Activated naive CD4-positive, alpha-beta T cell treated with Interleukin-2 at 50 U/mL for 16 hours (primary cell): Measurements from ENCODE around the gene PCBP4.

ENCODE experiments used
- DNase-seq: peaks from one replicate; pipeline ENCODE4 v3.0.0-alpha.2; 2020

Gene PCBP4

DNA sequence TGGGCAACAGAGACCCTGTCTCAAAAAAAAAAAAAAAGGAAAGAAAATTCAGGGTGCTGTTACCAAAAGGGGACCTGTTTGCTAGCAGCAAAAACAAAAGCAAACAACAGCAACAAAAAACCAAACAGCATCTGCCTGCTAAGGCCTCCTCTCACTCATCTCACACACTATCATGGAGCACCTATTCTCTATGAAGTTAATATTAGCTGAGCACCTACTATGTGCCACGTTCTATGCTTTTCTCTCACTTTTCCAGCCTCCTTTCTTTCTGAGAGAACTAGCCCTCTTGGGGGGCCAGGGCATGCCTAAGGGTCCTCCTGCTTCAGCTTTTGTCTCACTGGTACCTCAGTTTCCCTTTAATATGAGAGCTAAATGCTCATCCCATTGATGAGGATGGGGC, 12.5 kb downstream of the PCBP4 start:
- DNase-seq: no peak

DNA sequence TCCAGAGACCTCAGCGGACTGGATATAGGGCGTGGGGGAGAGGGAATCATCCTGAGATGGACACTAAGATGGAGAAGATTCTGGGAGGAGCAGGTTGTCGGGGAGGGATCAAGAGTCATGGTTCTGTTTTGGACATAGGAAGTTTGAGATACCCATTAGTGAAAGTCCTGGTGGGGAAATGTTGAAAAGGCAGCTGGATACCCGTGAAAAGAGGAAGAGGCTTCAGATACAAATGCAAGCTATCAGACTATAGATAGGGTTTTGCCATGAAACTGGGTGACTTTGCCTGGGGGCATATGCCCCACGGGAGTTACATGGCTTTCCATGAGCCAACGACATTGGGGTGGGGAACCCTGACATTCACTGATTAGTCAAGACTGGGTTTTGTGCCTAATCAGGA, 13.1 kb downstream of the PCBP4 start:
- no peak for DNase-seq

DNA sequence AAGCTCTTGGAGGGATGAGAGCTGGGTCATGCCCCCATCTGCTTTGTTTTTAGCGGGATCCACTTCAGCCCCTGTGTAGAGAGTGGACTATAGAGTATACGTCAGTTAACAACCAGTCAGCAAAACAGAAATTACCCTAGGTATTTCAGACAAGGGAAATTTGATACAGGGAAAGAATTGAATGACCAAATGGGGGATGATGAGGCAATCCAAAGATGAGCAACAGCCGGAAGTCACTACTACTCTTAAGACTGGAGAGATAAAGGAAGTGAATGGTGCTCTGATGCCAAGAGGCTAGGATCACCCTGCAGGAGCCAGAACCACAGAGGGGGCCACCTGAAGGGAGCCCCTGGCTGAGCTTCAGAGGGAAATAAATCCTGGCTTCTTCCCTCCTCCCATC, 13.8 kb downstream of the PCBP4 start:
- DNase-seq: no peak

DNA sequence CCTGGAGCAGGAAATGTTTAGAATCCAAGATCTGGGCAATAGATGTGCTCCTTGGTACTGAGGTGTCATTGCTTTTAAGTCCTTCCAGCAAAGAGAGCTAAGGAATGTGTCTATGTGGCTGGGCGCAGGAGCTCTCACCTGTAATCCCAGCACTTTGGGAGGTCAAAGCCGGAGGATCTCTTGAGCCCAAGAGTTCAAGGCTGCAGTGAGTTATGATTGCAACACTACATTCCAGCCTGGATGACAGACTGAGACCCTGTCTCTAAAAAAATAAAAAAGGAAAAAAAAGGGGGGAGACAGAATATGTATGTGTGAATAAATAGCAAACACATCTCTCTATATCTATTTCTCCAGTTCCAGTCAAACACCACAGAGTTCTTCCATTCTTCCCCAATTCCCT, 16.4 kb downstream of the PCBP4 start:
- DNase-seq: no peak

DNA sequence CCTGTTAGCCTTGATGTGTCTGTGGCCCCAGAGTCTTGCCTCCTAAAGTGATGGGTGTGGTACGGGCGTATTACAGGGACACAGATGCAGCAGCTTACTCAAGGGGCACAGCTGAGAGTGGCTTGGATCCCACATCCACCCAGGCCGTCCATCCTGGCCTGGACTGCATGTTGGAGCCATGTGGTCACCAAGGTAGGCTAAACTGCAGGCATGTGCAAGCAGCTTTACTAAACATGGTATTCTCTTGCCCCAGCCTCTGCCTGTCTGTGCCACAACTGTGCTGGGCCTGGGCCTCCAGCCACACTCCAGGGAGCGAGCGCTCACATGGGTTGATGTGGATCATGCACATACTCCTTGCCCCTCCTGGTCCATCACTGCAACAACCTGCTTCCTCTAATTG, 18.1 kb downstream of the PCBP4 start:
- no peak for DNase-seq

DNA sequence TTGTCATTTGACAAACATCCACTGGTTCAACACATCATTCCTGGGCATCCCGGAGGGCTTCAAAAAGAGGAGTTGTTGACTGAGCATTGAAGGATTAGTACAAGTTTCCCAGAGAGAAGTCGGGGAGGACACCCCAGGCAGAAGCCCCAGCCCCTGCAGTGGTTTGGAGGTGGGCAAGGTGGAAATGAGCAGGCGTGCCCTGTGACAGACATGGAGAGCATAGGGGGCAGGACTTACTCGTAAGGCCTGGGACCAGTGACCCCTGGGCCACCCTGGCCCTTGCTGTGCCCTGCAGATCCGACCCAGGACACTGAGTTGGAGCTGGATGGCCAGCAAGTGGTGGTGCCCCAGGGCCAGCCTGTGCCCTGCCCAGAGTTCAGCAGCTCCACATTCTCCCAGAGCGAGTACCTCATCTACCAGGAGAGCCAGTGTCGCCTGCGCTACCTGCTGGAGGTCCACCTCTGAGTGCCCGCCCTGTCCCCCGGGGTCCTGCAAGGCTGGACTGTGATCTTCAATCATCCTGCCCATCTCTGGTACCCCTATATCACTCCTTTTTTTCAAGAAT, 19.2 kb downstream of the PCBP4 start:
- no peak for DNase-seq

DNA sequence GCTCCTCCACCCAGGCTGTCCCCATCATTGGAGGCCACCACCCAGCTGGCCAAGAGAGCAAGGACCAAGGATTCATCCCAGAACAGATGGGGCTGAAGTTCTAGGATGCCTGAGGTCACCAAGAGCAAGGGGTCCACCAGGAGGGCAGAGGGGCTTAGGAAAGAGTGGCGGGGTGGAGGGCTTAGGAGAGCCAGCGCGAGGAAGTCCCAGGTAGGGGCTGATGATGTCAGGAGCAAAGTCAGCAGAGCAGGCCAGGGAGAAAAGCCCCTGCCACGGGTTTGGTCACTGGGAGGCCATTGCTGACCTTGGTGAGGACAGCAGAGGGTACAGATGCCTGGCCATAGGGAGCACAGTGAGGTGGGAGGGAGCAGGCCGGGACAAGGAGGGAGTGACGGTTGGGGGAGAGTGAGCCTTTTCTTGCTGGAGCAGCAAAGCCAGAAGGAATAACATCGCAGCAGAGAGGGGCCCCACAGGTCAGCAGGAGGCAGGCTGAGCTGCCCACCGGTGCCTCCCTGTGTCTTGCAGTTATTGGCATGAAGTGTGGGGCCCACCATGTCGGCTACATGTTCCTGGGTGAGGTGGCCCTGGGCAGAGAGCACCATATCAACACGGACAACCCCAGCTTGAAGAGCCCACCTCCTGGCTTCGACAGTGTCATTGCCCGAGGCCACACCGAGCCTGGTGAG, 19.9 kb downstream of the PCBP4 start:
- DNase-seq: no peak

DNA sequence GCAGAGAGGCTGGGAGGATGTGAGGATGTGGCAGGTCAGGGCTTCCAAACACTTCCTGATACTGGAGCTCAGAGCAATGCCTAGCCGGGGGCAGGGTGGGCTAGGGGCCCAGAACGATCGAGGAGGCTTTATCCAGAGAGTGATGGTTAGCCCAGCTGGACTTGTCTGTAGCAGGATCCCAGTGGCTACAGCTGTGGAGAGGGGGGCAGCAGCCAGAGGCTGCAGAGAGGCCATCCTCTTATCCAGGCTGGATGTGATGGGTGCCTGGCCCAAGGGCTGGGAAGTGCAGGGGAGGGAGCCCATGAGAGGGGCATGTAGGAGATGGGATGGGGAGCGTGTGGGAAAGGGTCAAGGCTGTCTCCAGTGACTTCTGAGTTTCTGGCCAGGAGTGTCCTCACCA, 20.5 kb downstream of the PCBP4 start:
- DNase-seq: no peak

DNA sequence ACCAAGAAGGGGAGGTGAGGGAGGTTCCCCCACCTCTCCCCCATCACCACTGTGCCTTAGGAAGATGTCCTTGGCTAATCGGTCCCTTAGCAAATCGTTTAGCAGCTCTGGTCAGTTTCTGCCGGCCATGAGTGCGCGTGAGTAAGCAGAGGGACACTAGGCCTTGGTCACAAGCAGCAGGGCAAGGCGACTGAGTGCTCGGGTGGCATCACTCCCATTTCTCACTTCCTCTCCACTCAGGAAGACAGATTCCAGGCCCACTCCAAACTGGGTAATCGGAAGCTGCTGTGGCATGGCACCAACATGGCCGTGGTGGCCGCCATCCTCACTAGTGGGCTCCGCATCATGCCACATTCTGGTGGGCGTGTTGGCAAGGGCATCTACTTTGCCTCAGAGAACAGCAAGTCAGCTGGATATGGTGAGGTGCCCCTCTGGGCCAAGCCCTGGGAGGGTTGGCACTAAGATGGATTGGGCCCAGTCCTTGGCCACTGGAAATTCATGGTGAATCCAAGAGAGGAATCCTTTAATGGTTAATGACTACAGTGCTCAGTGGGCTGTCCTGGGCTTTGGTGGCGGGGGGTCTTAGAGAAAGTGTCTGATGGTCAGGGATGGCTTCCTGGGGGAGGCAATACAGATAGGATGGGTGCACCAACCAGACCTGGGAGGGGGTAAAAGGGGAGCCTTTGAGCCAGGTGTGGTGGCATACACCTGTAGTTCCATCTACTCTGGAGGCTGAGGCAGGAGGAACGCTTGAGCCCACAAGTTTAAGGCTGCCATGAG, 21.1 kb downstream of the PCBP4 start:
- DNase-seq: no peak

DNA sequence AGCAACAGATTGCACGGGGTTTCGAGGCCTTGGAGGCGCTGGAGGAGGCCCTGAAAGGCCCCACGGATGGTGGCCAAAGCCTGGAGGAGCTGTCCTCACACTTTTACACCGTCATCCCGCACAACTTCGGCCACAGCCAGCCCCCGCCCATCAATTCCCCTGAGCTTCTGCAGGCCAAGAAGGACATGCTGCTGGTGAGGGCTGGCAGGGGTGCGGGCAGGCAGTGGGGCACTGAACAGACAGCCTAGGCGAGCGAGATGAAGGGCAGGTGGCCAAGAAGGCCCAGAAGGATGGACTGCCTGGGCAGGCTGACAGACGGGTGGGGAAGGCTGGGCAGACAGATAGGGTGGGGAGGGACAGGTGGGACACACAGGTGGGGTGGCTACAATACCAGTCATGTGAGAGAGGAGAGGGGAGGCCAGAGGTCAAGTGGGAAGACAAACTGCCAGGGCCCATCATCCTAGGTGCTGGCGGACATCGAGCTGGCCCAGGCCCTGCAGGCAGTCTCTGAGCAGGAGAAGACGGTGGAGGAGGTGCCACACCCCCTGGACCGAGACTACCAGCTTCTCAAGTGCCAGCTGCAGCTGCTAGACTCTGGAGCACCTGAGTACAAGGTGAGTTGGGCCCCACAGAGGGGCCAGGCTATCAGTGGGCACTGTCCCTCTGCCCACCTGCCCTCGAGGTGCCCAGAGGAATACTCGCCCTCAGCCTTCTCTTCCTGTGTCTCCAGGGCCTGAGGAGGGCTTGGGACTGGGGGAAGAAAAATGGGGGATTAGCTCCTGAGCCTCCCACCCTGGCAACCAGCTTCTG, 22.0 kb downstream of the PCBP4 start:
- DNase-seq: no peak

DNA sequence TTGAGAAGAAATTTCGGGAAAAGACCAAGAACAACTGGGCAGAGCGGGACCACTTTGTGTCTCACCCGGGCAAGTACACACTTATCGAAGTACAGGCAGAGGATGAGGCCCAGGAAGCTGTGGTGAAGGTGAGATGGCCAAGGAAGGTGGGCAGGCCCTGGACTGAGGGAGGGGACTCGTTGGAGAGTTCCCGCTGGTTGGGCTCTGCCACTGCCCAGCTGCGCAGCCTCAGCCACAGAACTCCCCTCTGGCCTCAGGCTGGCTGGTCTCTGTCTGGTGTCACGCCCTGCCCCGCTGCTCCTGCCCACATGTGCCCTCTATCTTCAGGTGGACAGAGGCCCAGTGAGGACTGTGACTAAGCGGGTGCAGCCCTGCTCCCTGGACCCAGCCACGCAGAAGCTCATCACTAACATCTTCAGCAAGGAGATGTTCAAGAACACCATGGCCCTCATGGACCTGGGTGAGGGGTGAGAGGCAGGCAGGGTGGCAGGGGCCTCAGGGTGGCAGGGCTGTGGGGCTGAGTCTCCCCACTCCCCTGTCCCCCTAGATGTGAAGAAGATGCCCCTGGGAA, 22.7 kb downstream of the PCBP4 start:
- no peak for DNase-seq

DNA sequence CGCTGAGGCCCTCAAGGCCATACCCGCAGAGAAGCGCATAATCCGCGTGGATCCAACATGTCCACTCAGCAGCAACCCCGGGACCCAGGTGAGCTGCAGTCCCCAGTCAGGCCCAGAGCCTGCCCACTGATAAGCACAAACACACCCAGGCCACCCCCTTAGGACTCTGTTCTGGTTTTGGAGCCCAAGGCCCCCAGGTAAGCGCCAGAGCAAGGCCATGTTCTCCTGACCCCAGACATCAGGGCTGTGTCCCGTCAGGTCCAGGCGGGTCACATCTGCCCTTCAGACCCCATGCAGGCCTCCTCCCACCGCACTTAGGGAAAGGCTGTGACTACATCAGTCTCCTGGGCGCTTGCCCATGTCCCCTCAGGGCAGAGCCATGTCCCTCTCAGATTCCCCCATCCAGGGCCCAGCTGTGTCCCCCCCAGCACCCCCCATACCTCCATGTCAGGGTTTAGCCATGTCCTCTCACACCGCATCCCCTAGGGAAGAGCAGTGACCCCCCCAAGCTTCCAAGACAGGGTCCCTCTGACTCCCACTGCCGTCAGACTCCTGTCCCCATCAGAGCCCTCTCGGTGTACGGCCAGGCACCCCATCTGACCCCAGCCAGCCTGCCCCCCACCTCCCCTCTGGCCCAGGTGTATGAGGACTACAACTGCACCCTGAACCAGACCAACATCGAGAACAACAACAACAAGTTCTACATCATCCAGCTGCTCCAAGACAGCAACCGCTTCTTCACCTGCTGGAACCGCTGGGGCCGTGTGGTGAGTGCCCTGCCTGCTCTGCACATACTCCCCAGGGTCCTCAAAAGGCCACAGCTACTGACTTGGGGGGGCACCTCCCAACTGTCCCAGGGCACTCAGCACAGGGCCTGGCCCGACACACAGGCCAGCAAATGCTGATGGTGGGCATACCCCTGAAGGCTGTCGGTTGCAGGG, 23.5 kb downstream of the PCBP4 start:
- no peak for DNase-seq

DNA sequence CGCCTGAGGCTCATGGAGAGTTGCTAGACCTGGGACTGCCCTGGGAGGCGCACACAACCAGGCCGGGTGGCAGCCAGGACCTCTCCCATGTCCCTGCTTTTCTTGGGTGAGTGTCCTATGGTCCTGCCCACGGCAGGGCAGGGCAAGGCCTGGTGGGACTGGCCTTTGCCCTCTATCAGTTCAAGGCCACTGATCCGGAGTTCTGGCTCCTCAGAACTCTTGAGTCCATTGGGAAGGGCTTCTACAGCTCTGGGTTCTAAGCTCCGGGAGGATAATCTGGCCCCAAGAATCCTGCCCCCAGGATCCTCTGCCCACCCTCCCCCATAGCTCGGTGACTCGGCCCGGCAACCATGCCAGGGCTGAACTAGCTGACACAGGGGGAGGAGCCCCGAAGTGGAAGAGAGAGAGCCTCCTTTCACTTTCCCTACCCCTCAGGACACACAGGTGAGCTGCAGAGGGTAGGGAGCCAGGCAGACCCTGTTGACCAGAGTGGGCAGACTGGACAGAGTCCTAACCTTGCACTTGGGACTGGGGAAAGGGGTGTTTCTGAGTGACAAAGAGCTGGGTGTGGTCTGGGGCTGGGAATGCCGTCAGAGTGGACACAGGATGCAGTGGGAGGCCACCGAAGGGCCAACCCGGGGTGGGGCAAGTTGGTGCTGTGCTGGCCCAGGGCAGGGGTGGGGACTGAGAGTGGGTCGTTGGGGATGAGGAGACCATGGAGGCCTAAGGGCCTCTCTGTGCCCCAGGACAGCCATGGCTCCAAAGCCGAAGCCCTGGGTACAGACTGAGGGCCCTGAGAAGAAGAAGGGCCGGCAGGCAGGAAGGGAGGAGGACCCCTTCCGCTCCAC, 24.4 kb downstream of the PCBP4 start:
- DNase-seq: peak; percentile 64

DNA sequence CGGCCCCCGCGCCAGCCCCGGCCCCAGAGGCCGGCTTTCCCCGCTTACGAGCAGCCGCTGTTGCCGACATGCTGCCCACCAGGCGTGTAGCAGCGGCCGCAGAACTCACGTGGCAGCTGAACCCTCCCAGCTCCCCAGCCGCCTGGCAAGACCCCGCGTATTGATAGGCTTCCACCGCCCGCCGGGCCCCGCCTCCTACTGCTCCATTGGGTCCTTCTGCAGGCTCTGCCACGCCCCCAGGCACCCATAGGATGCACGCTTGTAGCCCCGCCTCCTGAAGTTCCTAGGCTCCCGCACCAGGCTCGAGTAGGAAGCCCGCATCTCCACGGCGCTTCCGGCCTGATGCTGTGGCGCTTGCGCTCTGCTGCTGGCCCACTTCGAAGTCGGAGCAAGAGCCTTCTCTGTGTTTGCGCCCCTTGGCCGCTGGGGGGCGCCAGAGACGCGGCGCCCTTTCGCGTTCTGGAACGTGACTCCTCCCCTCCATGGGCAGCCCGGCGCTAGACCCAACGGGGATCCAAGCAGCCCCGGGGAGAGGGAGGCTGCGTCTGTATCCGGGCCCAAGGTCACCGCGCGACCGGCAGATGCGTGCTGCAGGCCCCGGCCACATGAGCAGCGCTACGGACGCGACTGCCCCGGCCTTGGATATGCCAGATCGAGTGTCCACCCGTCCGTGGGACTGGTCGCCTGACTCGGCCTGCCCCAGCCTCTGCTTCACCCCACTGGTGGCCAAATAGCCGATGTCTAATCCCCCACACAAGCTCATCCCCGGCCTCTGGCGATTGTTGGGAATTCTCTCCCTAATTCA, 25.3 kb downstream of the PCBP4 start, which contains the start of the genes PARP3 and RRP9:
PARP3 (plus strand) TSS at position 566 of the 805 bp plus-strand sequence. CDS start 993 bp downstream, outside the sequence.
RRP9 (minus strand) TSS at position 107 of the 805 bp plus-strand sequence; CDS start at position 70, 37 bp downstream.
- DNase-seq: peak; percentile 100

DNA sequence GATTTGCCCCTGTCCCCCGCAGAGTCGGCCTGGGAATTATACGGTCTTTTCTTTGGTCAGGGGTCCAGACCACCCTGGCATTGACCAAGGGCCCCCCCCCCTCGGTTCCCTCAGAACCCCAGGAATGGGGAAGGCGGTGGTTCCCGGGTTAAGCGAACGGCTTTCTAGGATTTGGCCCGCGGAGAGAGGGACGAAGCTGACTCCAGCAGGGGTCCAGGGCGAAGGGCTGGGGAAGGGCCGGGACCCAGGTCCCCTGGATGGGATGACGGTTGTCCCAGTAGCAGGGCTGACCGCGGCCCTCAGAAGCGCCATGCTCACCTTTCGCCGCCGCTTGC, 25.8 kb downstream of the PCBP4 start:
- no peak for DNase-seq

DNA sequence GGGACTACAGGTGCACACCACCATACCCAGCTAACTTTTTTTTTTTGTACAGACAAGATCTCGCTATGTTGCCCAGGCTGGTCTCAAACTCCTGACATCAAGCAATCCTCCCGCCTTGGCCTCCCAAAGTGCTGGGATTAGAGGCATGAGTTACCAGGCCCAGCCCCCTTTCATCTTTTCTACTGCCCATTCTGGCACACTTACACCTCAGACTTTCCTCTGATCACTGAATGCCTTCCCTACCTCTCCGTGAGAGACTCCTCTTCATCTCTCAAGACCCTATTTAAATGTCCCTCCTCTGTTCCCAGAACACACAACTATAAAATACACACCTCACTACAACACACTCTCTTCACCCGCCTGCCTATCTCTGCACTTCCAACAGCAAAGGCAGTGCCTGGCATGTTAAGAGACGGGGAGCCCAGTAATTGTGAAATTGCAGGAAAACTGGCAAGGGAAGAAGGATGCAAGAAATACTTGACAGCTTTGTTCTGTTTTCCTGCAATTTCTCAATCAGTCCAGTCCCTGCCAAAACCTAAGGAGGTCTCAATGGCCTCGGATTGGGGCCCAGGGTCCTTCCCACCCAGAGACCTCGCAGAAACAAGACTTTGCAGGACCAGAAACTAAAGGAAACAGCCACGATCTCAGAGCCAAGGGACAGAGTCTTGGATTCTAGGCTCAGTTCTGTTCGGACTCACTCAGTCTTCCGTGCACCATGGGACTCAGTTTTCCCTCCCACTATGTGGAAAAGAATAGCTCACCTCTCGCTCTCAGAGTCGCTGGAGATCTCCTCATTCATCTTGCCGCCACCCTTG, 26.4 kb downstream of the PCBP4 start:
- DNase-seq: no peak

DNA sequence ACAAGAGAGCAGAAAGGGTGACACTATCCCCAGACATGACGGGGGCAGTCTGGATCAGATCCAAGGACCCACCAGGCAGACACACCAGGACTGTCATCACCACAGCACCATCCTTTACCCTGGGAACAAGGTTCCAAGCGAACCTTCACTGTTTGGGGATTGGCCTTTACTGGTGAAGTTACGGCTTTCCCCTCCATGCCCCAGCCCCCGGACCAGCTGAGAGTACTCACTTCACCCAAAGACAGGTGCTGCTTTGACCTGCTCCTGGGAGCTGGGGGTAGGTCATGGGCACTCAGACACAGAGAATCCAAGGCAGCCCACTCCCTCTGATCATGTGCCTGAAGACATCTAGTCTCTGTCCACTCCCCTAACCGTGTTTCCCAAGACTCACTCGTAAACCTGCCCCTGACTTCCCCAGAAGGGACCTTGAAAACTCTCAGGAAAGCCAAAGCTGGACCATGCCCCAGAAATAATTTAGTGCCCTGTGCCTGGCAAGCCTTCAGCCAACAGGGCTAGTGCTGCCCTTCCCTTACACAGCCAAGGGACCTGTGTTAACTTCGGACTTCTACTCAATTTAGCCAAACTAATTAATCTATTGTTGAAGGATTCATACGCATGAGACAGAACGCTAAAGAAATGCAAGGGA, 28.4 kb downstream of the PCBP4 start:
- DNase-seq: no peak
